HG02938 (cell line): ENCODE measurements around the gene GRIA4.
"Not testable (repeated sequence)": the region's sequence is repeated elsewhere in the genome, so short reads cannot be mapped to it uniquely, and the experiment has no call there.

Source experiments
- ATAC-seq: cut with Tn5 transposase; IDR thresholded peaks from one replicate; pipeline ENCODE4 v1.9.1; 2021; ENCODE audit warnings: mild to moderate bottlenecking, moderate library complexity; ENCODE audit not compliant: unreplicated experiment

GRIA4 gene

DNA sequence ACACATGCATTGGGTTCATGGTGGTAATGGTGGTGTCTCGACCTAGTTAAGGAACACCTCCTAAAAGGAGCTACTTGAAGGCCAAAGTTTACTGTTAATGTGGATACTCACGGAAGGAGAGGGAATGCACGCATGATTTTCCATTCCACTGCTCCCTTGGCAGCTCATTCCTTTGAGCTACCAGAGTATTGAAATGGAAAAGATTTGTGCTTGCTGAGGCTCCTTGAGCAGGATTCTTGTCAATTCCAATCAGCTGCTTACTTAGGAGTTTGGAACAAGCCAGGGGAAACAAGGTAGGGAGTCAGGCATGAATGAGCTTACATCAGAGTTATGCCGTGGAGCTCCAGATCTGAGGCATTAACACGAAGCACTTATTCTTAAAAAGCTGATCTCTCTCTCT, 108.8 kb downstream of the GRIA4 start:
- no peak for ATAC-seq

DNA sequence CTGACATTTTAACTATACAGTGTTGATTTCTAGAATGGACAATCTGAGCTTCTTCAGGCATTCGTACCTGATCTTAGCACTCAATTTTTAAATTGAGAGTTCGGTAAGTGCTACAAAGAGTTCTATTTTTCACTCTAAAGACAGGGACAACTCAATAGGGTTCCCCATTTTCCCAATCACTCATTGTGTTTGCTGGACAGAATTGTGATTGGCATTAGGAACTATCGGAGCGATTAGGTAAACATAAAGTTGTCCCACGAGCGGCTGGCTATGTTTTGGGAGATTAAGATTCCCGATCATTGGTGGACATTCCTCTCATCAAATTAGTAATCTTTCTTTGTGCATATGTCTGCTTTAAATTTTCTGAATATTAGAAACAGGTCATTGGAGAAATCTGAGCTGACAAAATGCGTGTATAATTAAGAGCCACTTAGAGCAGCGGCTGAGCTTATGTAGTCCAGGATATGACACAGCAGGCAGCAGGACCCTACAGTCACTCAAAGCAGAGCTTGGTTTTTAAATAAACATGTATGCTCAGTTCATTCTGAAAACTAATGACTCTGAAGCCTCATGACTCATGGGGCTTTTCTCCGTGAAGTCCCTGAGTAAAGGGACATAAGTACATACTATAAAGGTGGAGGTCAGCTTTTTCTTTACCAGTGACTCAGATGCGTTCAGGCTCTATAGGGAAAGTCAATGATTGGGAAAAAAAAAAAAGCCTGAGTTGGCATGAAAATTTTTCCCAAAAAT, 109.4 kb downstream of the GRIA4 start:
- ATAC-seq = peak; percentile 94

DNA sequence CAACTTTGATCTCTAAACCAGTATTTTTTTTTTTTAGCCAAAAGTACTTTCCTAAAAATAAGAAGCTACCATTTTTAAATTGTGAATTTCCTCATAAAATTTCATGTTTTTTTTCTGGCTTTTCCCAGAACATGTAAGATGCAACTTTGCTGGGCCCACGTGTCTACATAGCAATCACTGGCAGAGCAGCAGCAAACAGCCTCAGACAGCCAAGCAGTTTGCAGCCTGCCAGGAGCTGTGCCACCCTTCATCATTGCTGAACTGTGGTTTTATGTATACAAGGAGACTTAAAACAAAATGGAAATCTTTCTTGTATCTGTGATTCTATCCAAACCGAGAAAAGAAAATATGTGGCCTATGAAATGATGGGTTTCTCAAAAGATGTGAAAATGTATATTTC, 110.2 kb downstream of the GRIA4 start:
- ATAC-seq = no peak

DNA sequence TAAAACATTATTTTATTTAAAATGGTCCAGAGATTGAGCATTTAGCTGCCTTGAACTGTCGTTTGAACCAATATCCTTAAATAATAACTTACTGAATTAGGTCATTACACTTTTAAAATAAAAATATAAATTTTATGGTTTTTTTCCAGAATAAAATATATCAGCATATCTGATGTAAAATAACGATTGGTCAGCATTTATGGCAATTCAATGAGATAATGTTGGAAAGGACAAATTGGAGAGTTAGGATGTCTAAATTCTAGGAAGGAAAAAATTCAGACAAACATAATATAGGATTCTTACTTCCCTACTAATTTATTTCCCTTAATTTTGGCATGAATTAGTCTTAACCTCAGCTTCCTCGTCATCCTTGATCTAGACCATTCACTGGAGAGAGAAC, 113.4 kb downstream of the GRIA4 start:
- ATAC-seq = no peak

DNA sequence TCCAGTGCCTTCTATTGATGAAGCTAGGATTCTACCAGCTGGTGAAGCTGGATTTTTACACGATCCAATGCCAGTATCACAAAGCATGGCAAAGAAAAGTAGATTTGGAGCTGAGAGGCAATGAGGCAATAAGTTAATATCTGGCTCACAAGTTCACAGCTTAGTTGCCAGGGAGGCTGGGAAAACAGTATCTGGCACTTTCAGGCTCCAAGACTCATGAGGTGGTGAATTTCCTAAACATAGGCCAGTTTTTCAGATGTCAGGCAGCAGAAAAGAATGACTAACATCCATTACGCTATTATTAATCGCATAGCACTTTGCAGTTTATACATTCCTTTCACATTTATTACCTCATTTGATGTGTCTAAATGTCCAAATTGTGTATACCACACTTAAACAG, 122.7 kb downstream of the GRIA4 start:
- ATAC-seq = no peak

DNA sequence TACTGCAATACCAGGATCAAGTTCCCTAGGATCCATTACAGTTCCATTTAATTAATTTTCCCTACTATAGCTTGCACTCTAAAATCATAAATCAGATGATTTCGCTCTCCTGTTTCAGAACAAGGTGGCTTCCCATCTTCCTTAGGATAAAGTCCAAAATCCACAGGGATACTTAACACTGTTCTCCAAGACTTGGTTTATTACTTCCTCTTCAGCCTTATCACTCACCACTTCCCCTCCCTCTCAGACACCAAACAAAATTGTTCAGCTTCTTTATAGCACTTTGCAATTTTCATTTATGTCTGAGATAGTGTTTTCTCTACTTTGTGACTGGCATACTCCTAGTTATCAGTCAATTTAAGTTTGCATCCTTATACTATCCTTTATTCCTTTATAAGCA, 124.6 kb downstream of the GRIA4 start:
- ATAC-seq = no peak

DNA sequence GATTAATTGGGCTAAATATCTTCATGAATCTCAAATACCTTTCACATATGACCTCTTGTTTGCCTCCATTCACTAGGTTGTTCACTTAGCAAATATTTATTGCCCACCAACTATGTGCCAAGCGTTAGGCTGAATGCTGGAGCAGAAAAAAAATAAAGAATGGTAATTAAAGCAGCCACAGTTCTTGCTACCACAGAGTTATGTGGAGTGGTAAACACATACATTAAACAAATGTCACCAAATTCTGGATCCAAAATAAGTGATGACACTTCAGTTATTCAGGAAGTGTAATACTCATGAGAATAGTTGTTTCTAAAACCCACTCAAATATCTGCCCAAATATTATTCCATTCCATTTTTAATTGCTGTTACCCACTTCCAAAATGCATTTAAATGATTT, 128.4 kb downstream of the GRIA4 start:
- no peak for ATAC-seq

DNA sequence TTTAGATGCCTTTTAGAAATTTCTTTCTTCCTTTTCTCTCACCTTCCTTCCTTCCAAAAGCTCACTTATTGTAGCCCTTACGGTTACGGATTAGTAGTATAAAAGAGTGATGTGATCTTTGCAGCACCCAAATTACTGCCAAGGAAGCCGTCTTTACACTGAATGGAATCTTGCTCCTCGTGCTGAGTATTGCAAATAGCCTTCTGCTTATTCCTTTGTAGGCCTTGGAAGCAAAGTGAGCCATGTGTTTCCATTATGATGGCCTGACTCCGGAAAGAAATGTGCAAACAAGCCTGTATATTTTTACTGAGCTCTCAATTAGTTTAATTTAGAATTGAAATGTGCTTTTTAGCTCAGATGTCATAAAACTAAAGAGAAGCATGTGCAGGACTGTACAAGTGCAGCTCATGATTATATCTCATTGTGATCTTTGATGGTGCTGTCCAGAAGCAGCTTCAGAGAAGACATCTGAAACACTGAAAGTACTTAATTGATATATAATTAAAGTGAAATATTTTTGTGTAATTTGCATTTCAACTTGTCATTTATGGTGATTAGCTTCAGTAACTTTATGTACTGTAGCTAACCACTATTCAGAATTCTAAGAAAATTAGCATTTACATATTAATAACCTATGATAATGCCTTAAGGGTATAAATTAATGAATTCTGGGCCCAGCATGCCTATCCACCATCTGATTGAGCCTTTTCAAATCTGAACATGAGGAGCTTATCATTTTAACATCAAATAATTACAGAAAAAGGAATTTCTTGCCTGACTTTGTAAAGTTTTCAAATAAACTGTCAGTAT, 129.3 kb downstream of the GRIA4 start:
- no peak for ATAC-seq

DNA sequence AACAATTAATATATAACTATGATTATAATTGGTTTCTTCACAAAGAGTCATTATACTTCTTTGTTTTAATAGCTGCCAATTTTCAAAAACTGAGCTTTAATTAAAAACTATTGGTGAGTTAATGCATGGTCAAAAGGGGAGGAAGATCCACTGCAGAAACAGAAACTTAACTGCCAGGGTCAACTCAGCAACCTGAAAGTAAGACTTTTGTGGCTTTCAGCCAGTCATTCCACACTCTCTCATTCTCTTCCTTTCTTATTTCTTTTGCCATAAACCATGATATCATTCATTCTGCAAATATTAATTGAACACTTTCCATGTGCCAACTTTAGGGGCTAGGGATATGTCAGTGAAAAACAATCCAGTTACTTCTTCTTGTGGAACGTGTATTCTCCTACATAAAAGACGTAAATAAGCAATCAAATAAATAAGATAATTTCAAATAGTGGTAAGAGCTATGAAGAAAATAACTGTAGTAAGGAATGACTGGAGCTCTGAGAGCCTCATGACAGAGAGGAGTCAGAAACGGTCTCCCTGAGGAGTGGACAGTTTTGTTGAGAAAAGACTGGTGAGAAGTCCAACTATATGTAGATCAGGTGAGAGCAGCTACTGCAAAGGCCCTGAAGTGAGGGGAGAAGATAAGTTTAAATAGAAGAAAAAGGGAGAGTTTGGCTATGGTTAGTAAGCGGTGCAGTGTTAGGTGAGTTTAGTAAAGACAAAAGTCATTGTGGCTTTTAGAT, 130.5 kb downstream of the GRIA4 start:
- peak; percentile 95 for ATAC-seq

DNA sequence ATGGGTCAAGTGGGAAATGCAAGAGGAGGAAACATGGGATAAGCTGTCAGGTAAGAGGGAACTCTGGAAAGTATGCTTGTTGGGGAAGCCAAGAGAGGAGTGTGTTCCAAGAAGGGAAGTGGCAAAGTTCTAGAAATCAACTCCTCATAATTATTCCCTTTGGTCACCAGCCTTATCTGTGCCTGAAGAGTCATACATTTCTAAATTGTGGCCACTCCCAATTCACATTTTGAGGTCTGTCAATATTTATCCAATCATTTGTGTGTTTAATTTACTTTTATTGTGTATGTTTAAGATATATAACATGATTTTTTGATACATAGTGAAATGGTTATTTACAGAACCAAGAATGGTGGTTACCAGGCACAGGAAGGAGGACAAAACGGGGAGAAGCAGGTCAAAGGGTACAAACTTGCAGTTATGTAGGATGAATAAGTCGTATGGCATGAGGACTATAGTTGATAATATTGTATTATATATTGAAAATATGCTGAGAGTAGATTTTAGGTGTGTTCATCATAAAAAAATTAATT, 131.7 kb downstream of the GRIA4 start:
- ATAC-seq = no peak

DNA sequence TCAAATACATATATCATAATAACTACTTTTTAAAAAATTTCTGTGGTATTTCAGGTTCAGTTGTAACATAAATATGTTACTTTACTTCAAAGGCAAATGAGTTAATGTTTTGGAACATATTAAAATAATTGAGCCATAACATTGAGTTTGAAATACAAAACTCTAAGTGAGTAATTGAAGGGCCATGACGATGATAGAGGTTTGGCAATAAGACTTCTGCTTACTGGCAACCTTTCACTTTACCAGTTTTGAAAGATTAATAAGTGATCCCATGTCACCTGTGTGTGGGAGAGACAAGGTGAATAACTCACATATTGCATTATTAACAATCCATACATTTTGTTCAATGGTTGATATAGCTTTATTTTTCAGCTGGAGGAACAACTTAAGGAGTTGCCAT, 144.4 kb downstream of the GRIA4 start:
- ATAC-seq = no peak

DNA sequence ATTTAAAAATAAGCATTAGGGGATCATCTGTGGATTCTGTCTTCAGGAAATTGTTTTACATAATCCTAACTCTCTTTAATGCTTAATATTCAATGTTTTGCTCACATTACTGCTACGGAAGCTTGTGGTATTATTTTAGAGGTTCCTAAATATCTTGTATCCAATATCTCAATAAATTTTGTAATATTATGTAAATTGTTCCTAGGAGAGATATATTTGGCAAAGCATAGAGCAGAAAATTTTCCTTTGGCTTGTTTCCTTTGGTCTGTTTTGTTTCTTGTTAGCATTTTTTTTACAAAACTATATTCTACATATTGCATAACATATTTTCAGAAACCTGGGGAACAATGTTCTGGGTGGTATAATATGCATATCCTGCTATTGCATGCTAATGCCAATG, 144.8 kb downstream of the GRIA4 start:
- ATAC-seq = no peak

DNA sequence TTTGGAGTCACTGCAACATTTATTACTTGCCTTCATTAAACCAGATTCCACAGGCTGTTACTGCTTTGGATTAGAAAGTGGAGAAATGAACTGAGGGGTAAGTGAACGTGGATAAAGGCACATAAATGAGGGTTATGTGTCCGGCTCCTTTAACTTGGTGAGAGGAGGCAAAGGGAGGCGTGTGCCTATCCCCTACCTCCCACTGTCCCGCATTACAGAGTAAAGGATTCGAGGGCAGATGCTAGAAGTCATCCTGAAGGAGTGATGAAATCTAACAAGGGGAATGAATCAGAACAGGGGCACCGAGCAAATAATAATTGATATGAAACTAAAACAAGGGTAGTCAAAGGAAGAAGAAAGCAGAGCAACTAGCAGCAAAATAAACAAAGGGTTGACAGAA, 147.2 kb downstream of the GRIA4 start:
- no peak for ATAC-seq

DNA sequence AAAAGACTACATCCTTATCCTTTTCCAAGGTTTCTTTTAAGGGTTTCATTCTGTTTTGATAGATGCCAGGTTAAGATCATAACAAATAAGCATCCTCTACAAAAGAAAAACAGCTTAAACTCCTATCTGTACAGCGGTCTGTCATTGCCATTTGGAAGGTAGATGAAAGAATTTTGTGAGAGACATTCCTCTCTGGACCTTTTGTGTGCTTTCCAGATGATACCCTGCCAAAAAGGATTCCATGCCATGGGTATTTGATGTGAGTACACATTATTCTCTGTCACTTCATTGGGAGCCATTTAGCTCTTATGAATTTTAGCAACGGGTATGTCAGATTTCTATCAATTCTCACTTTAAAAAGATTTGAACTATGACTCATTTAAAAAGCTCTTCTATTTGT, 153.7 kb downstream of the GRIA4 start:
- ATAC-seq = no peak

DNA sequence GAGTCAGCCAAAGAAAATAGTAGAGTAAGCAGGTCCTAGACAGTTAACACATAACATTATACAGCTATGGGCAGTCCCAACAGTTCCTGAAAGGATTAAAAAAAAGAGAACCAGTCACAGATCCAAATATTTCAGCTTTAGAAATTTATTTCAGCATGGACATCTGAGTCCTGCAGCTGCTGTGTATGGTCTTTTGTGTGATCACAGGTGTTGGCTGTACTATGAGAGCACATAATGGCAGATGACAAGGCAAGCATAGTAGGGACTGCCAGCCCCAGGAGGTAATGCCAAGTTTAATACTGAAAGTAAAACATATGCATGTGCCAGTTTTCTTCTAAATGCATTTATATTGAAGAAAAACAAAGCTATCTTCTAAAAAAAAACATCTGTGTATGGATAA, 158.1 kb downstream of the GRIA4 start:
- ATAC-seq = no peak

DNA sequence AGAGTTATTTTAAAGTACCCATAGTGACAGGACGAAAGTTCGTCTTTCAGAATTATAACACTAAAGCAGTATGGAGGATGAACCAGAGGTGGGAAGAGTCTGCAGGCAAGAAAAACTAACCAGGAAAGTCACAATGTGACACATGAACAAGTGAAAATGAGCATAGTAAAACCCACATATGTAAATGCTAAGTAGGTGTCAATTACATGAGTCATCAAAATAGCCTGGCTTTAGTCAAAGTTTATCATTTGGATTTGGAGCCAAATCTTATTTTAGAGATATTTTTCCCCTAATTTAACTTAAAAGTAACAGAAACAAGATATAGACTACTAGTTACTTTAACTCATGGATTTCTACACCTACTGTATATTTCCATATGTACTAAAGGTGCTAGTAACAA, 159.8 kb downstream of the GRIA4 start:
- ATAC-seq = no peak

DNA sequence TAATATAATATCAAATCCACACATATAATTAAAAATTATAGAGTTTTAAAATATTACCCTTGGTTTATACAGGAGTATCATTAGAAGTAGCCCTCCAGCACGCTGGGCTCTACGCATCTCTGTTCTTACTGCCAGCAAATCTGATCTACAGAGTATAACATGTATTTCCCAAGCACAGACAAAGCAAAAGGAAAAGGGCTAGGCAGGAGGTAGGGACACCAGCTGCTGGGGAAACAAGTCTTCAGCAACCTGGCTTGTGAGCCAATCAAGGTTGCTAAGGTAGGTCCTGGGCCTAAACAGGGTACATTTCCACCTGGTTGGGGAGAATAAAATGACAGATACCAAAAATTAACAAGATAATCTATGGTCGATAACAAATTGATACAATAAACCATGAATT, 163.6 kb downstream of the GRIA4 start:
- not testable (repeated sequence) for ATAC-seq

DNA sequence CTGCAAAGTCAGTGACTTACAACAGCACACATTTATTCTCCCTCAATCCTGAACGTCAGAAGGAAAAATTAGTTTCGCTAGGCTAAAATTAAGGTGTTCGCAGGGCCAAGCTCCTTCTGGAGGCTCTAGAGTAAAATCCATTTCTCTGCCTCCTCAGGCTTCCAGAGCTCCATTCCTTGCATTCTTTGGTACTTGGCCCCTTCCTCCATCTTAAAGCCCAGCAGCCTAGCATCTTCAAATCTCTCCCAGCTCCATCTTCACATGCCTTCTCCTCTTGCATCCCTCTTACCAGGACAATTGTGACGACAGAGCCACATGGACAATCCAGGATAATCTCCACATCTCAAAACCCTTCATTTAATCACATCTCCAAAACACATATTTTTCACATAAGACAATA, 165.0 kb downstream of the GRIA4 start:
- ATAC-seq = no peak

DNA sequence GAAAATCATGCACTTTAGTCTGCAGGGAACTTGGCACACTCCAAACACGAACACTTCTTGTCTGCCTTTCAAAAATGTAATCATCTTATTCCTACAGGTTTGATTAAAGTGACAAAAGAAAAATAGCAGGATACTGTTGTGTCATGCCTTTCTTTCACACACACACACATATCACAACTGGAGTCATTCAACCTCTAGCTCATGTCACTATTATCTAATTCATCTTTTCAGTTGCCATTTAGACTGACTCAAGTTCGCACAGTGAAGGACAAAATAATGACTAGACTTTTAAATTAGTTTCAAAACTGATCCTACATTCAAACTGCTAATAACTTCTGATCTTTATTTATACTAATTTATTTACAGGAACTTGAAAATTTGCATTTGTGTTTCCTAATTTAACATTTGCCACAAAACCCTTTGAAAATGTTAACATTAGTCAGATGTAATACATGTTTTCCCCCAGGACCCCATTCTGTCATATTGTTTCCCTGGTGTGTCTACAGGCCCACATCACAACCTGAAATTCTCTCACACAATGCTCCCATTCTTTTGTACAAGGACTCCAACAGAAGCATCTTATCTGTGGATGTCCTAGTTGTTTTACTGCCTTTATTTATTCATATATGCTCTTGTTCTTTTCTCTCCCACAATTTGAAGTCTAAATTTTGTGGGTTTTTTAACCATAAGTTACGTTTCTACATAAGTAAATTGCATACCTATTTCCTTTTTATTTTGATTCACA, 171.1 kb downstream of the GRIA4 start:
- no peak for ATAC-seq

DNA sequence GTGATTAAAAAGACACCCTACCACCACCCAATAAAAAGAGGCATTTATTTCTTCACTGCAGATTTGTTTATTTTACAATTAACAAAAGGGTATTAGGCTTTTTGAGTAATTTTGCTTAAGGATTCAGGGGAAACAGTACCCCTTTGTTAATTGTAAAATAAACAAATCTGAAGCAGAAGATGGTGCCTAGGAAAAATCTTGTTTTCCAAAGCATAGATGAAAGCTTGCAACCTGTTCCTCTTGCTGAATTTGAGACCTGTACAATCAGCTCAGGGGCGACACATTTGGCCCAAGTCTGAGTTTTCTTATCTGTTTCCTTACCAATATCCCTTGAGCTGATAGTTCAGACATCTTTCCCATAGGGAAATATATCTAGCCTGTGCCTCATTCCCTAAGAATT, 171.9 kb downstream of the GRIA4 start:
- no peak for ATAC-seq

DNA sequence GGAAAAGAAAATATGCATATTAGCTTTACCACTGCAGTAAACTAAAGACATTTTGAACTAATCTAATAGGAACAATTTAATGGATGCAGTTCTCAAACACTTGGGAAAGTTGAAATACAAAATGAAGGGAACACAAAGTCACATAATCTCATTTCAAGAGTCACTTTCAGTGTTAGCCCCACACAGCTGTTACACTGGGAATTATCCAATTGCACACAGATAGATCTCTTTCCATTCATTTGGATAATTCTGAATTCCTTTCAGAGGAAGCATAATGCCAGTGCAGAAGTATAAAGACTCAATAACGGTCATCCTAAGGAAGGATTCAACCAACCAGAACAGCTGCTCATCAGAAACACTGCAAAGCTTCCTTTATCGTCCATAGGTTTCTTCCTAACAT, 173.3 kb downstream of the GRIA4 start:
- no peak for ATAC-seq
